LNCaP clone FGC (cell line): Measurements from ENCODE around the gene ZDHHC13.

ENCODE experiments used
- DNase-seq: peaks from one replicate; pipeline ENCODE4 v3.0.0-alpha.2; 2011; ENCODE audit warnings: low read depth
- H3K4me3 ChIP-seq: 2 replicates; pipeline ENCODE4 v1.5.1; 2011; ENCODE audit warnings: mild to moderate bottlenecking, low read depth, low read length, control low read depth
- CTCF ChIP-seq: IDR thresholded peaks from 2 replicates; pipeline ENCODE4 v1.5.1; 2012; ENCODE audit warnings: mild to moderate bottlenecking; ENCODE audit not compliant: control insufficient read depth, insufficient read depth; ENCODE audit errors: extremely low read depth

ZDHHC13 gene

GRCh38 chr11:19089421-19089820, 27.5 kb upstream of the ZDHHC13 start:
- no peak for DNase-seq
- H3K4me3 ChIP-seq = no peak overlapping the region
- no peak for TF ChIP-seq CTCF

GRCh38 chr11:19091366-19091765, 25.6 kb upstream of the ZDHHC13 start:
- H3K4me3 ChIP-seq = no peak overlapping the region
- no peak for DNase-seq
- no peak for TF ChIP-seq CTCF

- no peak for TF ChIP-seq CTCF
Measured at GRCh38 chr11:19092342-19092741, 24.6 kb upstream of the ZDHHC13 start.

GRCh38 chr11:19092850-19093249, 24.1 kb upstream of the ZDHHC13 start:
- no peak overlapping the region for H3K4me3 ChIP-seq
- no peak for TF ChIP-seq CTCF
- no peak for DNase-seq

More at GRCh38 chr11:19092342-19092741, 24.6 kb upstream of the ZDHHC13 start:
- no peak overlapping the region for H3K4me3 ChIP-seq
- no peak for DNase-seq

GRCh38 chr11:19093976-19094375, 23.0 kb upstream of the ZDHHC13 start:
- TF ChIP-seq CTCF = no peak
- DNase-seq = no peak

GRCh38 chr11:19094859-19095258, 22.1 kb upstream of the ZDHHC13 start:
- no peak overlapping the region for H3K4me3 ChIP-seq
- no peak for TF ChIP-seq CTCF
- no peak for DNase-seq

More at GRCh38 chr11:19093976-19094375, 23.0 kb upstream of the ZDHHC13 start:
- H3K4me3 ChIP-seq = no peak overlapping the region

- no peak for TF ChIP-seq CTCF
- no peak for DNase-seq
- no peak overlapping the region for H3K4me3 ChIP-seq
Measured at GRCh38 chr11:19099093-19099492, 17.9 kb upstream of the ZDHHC13 start.
